ENCODE data around the gene ITGB8.

ITGB8 gene

DNA sequence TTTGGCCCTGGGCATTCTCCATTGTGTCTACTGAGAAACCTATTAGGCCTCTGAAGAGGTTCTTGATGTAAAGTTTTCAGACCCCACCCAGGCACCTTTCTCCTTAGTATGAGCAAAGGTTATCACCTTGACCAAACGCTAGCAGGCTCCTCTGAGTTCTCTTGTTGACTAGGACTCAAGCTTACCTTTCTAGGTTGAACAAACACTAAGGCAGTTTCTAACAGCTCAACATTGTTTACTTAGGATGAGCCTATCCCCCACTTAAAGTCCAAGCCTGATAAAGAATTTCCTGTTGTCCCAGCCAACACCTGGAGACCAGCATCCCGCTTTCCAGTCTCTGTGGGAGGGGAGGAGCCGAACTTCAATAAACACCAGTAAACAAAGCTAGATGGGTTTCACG, 26.3 kb upstream of the ITGB8 start:
- Mint-ChIP-seq H3K36me3 (ENCODE audit: low read depth) (no peaks in the 10 kb centered on the region), H3K4me1 (peaks cover 27% of the 10 kb centered on the region), H3K27me3 (ENCODE audit: low read depth) (no peaks in the 10 kb centered on the region), H3K4me3 (no peak overlapping the region), H3K9me3 (no peaks in the 10 kb centered on the region), H3K27ac (peak overlapping the region in 2 of 3 experiments; percentile 4 to 76)
- no peak for TF ChIP-seq CTCF (IDR thresholded peaks at IDR 0.05; ENCODE audit: unreplicated experiment in 3 of 3)

DNA sequence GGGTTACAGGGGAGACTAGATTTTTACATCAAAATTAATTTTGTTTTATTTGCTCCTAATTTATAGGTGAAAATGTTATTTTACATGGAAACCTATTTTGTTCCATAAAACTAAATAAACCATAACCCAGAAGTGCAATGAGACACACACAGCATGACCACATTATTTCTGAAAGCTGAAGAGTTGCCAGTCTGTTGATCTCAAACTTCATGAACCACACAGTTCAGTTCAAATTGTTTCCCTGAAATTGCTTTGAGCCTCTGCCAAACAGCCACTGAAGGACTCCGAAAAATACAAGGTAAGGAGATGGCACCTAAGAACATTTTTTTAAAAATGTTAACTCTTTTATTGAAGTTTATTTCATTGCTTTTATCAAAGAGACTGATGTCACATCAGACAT, 25.0 kb upstream of the ITGB8 start:
- no peak for TF ChIP-seq CTCF (IDR thresholded peaks at IDR 0.05; ENCODE audit: unreplicated experiment in 3 of 3)
- H3K36me3 Mint-ChIP-seq (ENCODE audit: low read depth) = no peaks in the 10 kb centered on the region
- no peak overlapping the region for H3K4me3 Mint-ChIP-seq
- H3K4me1 Mint-ChIP-seq = peaks cover 20% of the 10 kb centered on the region
- H3K9me3 Mint-ChIP-seq = no peaks in the 10 kb centered on the region
- peak overlapping the region; percentile 76 to 94 (median 92) for H3K27ac Mint-ChIP-seq
- H3K27me3 Mint-ChIP-seq (ENCODE audit: low read depth) = no peaks in the 10 kb centered on the region

- peak overlapping the region; percentile 76 to 94 (median 92) for H3K27ac Mint-ChIP-seq
- no peaks in the 10 kb centered on the region for H3K27me3 Mint-ChIP-seq (ENCODE audit: low read depth)
- TF ChIP-seq CTCF (IDR thresholded peaks at IDR 0.05; ENCODE audit: unreplicated experiment in 3 of 3) = no peak
- no peaks in the 10 kb centered on the region for H3K36me3 Mint-ChIP-seq (ENCODE audit: low read depth)
- no peaks in the 10 kb centered on the region for H3K9me3 Mint-ChIP-seq
- H3K4me1 Mint-ChIP-seq = peaks cover 20% of the 10 kb centered on the region
- H3K4me3 Mint-ChIP-seq = no peak overlapping the region
Measured at GRCh38 chr7:20306180-20306946, 24.3 kb upstream of the ITGB8 start.

GRCh38 chr7:20307119-20307518, 23.6 kb upstream of the ITGB8 start:
- no peaks in the 10 kb centered on the region for H3K36me3 Mint-ChIP-seq (ENCODE audit: low read depth)
- peaks cover 20% of the 10 kb centered on the region for H3K4me1 Mint-ChIP-seq
- peak overlapping the region; percentile 76 to 94 (median 92) for H3K27ac Mint-ChIP-seq
- no peak for TF ChIP-seq CTCF (IDR thresholded peaks at IDR 0.05; ENCODE audit: unreplicated experiment in 3 of 3)
- no peak overlapping the region for H3K4me3 Mint-ChIP-seq
- no peaks in the 10 kb centered on the region for H3K9me3 Mint-ChIP-seq
- H3K27me3 Mint-ChIP-seq (ENCODE audit: low read depth) = no peaks in the 10 kb centered on the region

- H3K27me3 Mint-ChIP-seq (ENCODE audit: low read depth) = no peaks in the 10 kb centered on the region
- H3K4me1 Mint-ChIP-seq = peaks cover 20% of the 10 kb centered on the region
- peak overlapping the region; percentile 57 to 76 (median 69) for H3K27ac Mint-ChIP-seq
- H3K9me3 Mint-ChIP-seq = no peaks in the 10 kb centered on the region
- H3K36me3 Mint-ChIP-seq (ENCODE audit: low read depth) = no peaks in the 10 kb centered on the region
- H3K4me3 Mint-ChIP-seq = peak overlapping the region in 2 of 3 experiments; percentile 1 to 31
- TF ChIP-seq CTCF (IDR thresholded peaks at IDR 0.05; ENCODE audit: unreplicated experiment in 3 of 3) = no peak
Measured at GRCh38 chr7:20307901-20308300, 22.8 kb upstream of the ITGB8 start.

GRCh38 chr7:20310301-20310700, 20.4 kb upstream of the ITGB8 start:
- no peaks in the 10 kb centered on the region for H3K27me3 Mint-ChIP-seq (ENCODE audit: low read depth)
- no peak for TF ChIP-seq CTCF (IDR thresholded peaks at IDR 0.05; ENCODE audit: unreplicated experiment in 3 of 3)
- no peak overlapping the region for H3K27ac Mint-ChIP-seq
- no peaks in the 10 kb centered on the region for H3K9me3 Mint-ChIP-seq
- H3K4me3 Mint-ChIP-seq = no peak overlapping the region
- peaks cover 28% of the 10 kb centered on the region for H3K4me1 Mint-ChIP-seq
- no peaks in the 10 kb centered on the region for H3K36me3 Mint-ChIP-seq (ENCODE audit: low read depth)
